ENCODE data around the gene DGKG. TPM values are rescaled to one million over a fixed set of nuclear protein-coding genes. Genes with fewer than 3 reads are reported as not detected.

Gene DGKG
- total RNA-seq, 3 donors from 2014 or later (not counting 1 experiment from before 2014, with no cell fraction given) = 0.25 to 1.6 (median 0.63) TPM

- H3K9me3 ChIP-seq (ENCODE audit: control insufficient read depth, insufficient read depth, low read length) = no peaks in the 10 kb centered on the region
- H3K4me1 Mint-ChIP-seq = peaks cover 11 to 27% of the 10 kb centered on the region in 2 donors
- no peak overlapping the region for H3K4me3 Mint-ChIP-seq
- H3K27ac Mint-ChIP-seq = no peak overlapping the region
- H3K27me3 Mint-ChIP-seq (ENCODE audit: low read depth in 2 of 2) = peaks cover 37 to 44% of the 10 kb centered on the region in 2 donors
- no peaks in the 10 kb centered on the region for H3K9me3 Mint-ChIP-seq
- intact Hi-C loops (cut with micrococcal nuclease) = no loop called here
- H3K4me1 ChIP-seq (ENCODE audit: control insufficient read depth, insufficient read depth, low read length) = peaks cover 30% of the 10 kb centered on the region
- H3K27me3 ChIP-seq (ENCODE audit: control insufficient read depth, insufficient read depth, low read length) = peaks cover 16% of the 10 kb centered on the region
- H3K27ac ChIP-seq (ENCODE audit: low read length) = no peak overlapping the region
- DNase-seq (no peak), ATAC-seq (no peak)
- 100% methylated on average over 1 of the region's 2 CpGs for WGBS (ENCODE audit: insufficient coverage)
- no peak overlapping the region for H3K4me3 ChIP-seq (ENCODE audit: low read length)
- H3K36me3 Mint-ChIP-seq = no peaks in the 10 kb centered on the region
- no peak for TF ChIP-seq CTCF (IDR thresholded peaks at IDR 0.05)
- no peaks in the 10 kb centered on the region for H3K36me3 ChIP-seq (ENCODE audit: control insufficient read depth, insufficient read depth, low read length)
Observed at GRCh38 chr3:186189492-186189891, 172.5 kb downstream of the DGKG start.

- Mint-ChIP-seq H3K9me3 (no peaks in the 10 kb centered on the region), H3K36me3 (no peaks in the 10 kb centered on the region), H3K27me3 (ENCODE audit: low read depth in 2 of 2) (peaks cover 26 to 29% of the 10 kb centered on the region in 2 donors), H3K27ac (peak overlapping the region in 1 of 2 donors; percentile 31), H3K4me3 (no peak overlapping the region), H3K4me1 (peaks cover 13 to 27% of the 10 kb centered on the region in 2 donors)
- peaks cover 23% of the 10 kb centered on the region for H3K4me1 ChIP-seq (ENCODE audit: control insufficient read depth, insufficient read depth, low read length)
- H3K9me3 ChIP-seq (ENCODE audit: control insufficient read depth, insufficient read depth, low read length) = no peaks in the 10 kb centered on the region
- no peaks in the 10 kb centered on the region for H3K36me3 ChIP-seq (ENCODE audit: control insufficient read depth, insufficient read depth, low read length)
- no peak overlapping the region for H3K27ac ChIP-seq (ENCODE audit: low read length)
- intact Hi-C loops (cut with micrococcal nuclease) = no loop called here
- DNase-seq (no peak), ATAC-seq (no peak)
- WGBS (ENCODE audit: insufficient coverage) = 88% methylated on average over 11 of the region's 11 CpGs
- H3K4me3 ChIP-seq (ENCODE audit: low read length) = no peak overlapping the region
- H3K27me3 ChIP-seq (ENCODE audit: control insufficient read depth, insufficient read depth, low read length) = no peaks in the 10 kb centered on the region
- no peak for TF ChIP-seq CTCF (IDR thresholded peaks at IDR 0.05)
Observed at GRCh38 chr3:186187401-186188275, 174.4 kb downstream of the DGKG start.

DNA sequence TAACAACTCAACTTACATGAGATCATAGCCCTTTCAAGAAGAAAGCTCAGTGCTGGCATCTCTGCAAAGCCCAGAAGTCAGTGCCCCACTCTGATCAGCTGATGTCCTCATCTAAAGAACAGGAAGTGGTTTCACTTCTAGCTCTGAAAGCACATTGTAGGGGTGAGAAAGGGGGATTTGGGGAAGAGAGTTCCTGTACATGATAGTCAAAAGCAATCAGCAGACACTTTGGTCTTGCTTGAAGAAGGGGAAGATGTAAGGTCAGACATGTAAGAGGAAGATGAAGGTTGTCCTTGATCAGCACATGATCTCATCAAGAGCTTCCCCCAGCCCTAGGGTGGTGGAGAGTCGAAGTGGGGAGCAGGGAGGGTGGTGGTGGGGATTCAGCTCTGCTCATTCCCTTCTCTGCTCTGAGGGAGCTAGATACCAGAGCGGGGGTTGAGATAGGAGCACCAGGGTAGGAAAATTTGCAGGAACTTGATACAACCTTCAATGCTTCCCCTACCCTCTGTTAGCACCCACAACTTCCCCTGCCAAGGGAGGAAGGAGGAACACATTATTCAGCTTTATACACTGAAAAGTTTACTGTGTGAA lies 176.7 kb downstream of the DGKG start:
- Histone ChIP-seq H3K36me3 (ENCODE audit: control insufficient read depth, insufficient read depth, low read length) (no peaks in the 10 kb centered on the region), H3K4me1 (ENCODE audit: control insufficient read depth, insufficient read depth, low read length) (peaks cover 34% of the 10 kb centered on the region), H3K27me3 (ENCODE audit: control insufficient read depth, insufficient read depth, low read length) (no peaks in the 10 kb centered on the region), H3K27ac (ENCODE audit: low read length) (peak overlapping the region; percentile 48), H3K4me3 (ENCODE audit: low read length) (no peak overlapping the region), H3K9me3 (ENCODE audit: control insufficient read depth, insufficient read depth, low read length) (no peaks in the 10 kb centered on the region)
- peak overlapping the region; percentile 44 to 73 for H3K27ac Mint-ChIP-seq
- H3K9me3 Mint-ChIP-seq = no peaks in the 10 kb centered on the region
- H3K4me3 Mint-ChIP-seq = peak overlapping the region; percentile 55
- ATAC-seq = peak; percentile 79 to 85 (median 85)
- 0% methylated on average over 1 of the region's 2 CpGs for WGBS (ENCODE audit: insufficient coverage)
- DNase-seq = peak in 1 of 2 donors; percentile 60
- peaks cover 6% of the 10 kb centered on the region in 2 donors for H3K27me3 Mint-ChIP-seq (ENCODE audit: low read depth in 2 of 2)
- no peak for TF ChIP-seq CTCF (IDR thresholded peaks at IDR 0.05)
- peaks cover 24 to 38% of the 10 kb centered on the region in 2 donors for H3K4me1 Mint-ChIP-seq
- intact Hi-C loops (cut with micrococcal nuclease) = loop anchor here (2.0 kb wide), 1 partner anchor 76 kb away; the partner anchor contains the start of gene ETV5
- no peaks in the 10 kb centered on the region for H3K36me3 Mint-ChIP-seq
